Smooth muscle cell (in vitro differentiated cells): Measurements from ENCODE around the gene GLT1D1. TPM values are rescaled to one million over a fixed set of nuclear protein-coding genes. Genes with fewer than 3 reads are reported as not detected.

Experiments
- DNase-seq: peaks from one replicate; lab custom pipeline; 2025; ENCODE audit not compliant: unreplicated experiment; lab: John Stamatoyannopoulos, UW
- H2AFZ ChIP-seq: fragments of 200-600 bp; sonication (generic); 2 replicates; pipeline ENCODE4 v1.6.0; 2016; ENCODE audit warnings: antibody characterized with exemption, low read depth, mild to moderate bottlenecking
- H3F3A ChIP-seq: fragments of 200-600 bp; sonication (generic); 2 replicates; pipeline ENCODE4 v1.6.0; 2017; ENCODE audit warnings: antibody characterized with exemption, low read depth
- H3K27ac ChIP-seq: fragments of 200-600 bp; sonication (generic); 2 replicates; pipeline ENCODE4 v1.5.1; 2016; ENCODE audit warnings: low read depth, mild to moderate bottlenecking
- H3K27me3 ChIP-seq: fragments of 200-600 bp; sonication (generic); 2 replicates; pipeline ENCODE4 v1.6.1; 2016; ENCODE audit warnings: low read depth, mild to moderate bottlenecking
- H3K36me3 ChIP-seq: fragments of 200-600 bp; sonication (generic); 2 replicates; pipeline ENCODE4 v1.5.1; 2016; ENCODE audit warnings: low read depth
- H3K4me1 ChIP-seq: fragments of 200-600 bp; sonication (generic); 2 replicates; pipeline ENCODE4 v1.5.1; 2016; ENCODE audit warnings: low read depth
- H3K4me2 ChIP-seq: fragments of 200-600 bp; sonication (generic); 2 replicates; pipeline ENCODE4 v1.6.0; 2016; ENCODE audit warnings: mild to moderate bottlenecking
- H3K4me3 ChIP-seq: fragments of 200-600 bp; sonication (generic); 2 replicates; pipeline ENCODE4 v1.5.1; 2016; ENCODE audit warnings: mild to moderate bottlenecking
- H3K79me2 ChIP-seq: fragments of 200-600 bp; sonication (generic); 2 replicates; pipeline ENCODE4 v1.6.0; 2016; ENCODE audit warnings: low read depth, mild to moderate bottlenecking
- H3K9ac ChIP-seq: fragments of 200-600 bp; sonication (generic); 2 replicates; pipeline ENCODE4 v1.6.0; 2016; ENCODE audit warnings: low read depth
- H3K9me3 ChIP-seq: fragments of 200-600 bp; sonication (generic); replicated peaks from 2 replicates; pipeline ENCODE4 v1.5.1; 2016; ENCODE audit warnings: low read depth
- H4K20me1 ChIP-seq: fragments of 200-600 bp; sonication (generic); 2 replicates; pipeline ENCODE4 v1.6.0; 2016; ENCODE audit warnings: low read depth
- WGBS: methylation state at CpG from one replicate; pipeline ENCODE4 v1.1.7; 2016; ENCODE audit warnings: low lambda C conversion rate; 5-methylcytosine and 5-hydroxymethylcytosine counted together
- polyA plus RNA-seq: library from polyadenylated mRNA; unstranded; fragments of >200 nt; fragmentation: Nextera tagmentation; extraction: Ambion mirVana; gene quantifications from 2 replicates; pipeline ENCODE4 v1.2.1, GENCODE V29; 2016
- total RNA-seq: library from RNA; depleted of rRNA; stranded (reverse); fragments of >200 nt; gene quantifications from 2 replicates; pipeline ENCODE4 v1.2.3, GENCODE V29; 2014
- TF ChIP-seq, protein P1 (sequence below): fragments of 200-600 bp; sonication (generic); IDR thresholded peaks from 2 replicates; pipeline ENCODE4 v1.5.1; 2017; ENCODE audit warnings: borderline replicate concordance, mild to moderate bottlenecking, antibody characterized with exemption; ENCODE audit not compliant: insufficient read depth, poor library complexity, severe bottlenecking

The GLT1D1 gene
- total and polyA plus RNA-seq, 2 experiments from 2014 or later = 0.07 to 0.18 TPM

- Histone ChIP-seq H4K20me1 (no peaks in the 10 kb centered on the region), H3F3A (no peaks in the 10 kb centered on the region), H3K27ac (no peak overlapping the region), H3K9ac (no peak overlapping the region), H3K27me3 (no peaks in the 10 kb centered on the region), H3K79me2 (no peaks in the 10 kb centered on the region), H3K9me3 (no peaks in the 10 kb centered on the region), H3K36me3 (no peaks in the 10 kb centered on the region), H3K4me2 (no peak overlapping the region), H3K4me3 (no peak overlapping the region), H2AFZ (no peak overlapping the region), H3K4me1 (no peaks in the 10 kb centered on the region)
- TF ChIP-seq, protein P1, sequence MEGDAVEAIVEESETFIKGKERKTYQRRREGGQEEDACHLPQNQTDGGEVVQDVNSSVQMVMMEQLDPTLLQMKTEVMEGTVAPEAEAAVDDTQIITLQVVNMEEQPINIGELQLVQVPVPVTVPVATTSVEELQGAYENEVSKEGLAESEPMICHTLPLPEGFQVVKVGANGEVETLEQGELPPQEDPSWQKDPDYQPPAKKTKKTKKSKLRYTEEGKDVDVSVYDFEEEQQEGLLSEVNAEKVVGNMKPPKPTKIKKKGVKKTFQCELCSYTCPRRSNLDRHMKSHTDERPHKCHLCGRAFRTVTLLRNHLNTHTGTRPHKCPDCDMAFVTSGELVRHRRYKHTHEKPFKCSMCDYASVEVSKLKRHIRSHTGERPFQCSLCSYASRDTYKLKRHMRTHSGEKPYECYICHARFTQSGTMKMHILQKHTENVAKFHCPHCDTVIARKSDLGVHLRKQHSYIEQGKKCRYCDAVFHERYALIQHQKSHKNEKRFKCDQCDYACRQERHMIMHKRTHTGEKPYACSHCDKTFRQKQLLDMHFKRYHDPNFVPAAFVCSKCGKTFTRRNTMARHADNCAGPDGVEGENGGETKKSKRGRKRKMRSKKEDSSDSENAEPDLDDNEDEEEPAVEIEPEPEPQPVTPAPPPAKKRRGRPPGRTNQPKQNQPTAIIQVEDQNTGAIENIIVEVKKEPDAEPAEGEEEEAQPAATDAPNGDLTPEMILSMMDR = no peak
- DNase-seq = no peak
- WGBS = 85% methylated on average over 13 of the region's 13 CpGs
Observed at GRCh38 chr12:128930606-128931005, 77.3 kb downstream of the GLT1D1 start.

DNA sequence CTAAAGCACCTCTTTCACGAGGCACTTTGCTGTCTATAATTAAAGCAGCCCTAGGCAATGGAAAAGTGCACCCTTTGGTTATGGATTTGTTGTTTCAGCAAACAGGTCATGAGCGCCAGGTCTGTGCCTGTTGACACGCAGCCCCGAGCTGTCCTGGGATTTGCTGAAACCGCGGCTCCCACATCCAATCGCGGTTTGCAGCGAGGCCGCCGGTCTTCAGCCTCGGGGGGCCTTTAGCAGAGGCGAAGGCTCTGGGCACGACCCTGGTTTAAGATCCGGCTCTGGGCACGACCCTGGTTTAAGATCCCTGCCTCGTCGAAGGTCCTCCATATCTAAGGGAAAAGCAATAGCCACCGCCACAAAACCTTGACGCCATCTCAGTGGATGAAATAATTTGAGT is 79.2 kb downstream of the GLT1D1 start:
- H4K20me1 ChIP-seq = no peaks in the 10 kb centered on the region
- H3F3A ChIP-seq = no peaks in the 10 kb centered on the region
- no peaks in the 10 kb centered on the region for H3K36me3 ChIP-seq
- H3K4me3 ChIP-seq = no peak overlapping the region
- H3K4me1 ChIP-seq = no peaks in the 10 kb centered on the region
- no peak overlapping the region for H3K9ac ChIP-seq
- H2AFZ ChIP-seq = no peak overlapping the region
- no peak overlapping the region for H3K4me2 ChIP-seq
- H3K27ac ChIP-seq = no peak overlapping the region
- WGBS = 90% methylated on average over 20 of the region's 20 CpGs
- TF ChIP-seq, protein P1 = no peak
- H3K79me2 ChIP-seq = no peaks in the 10 kb centered on the region
- H3K9me3 ChIP-seq = no peaks in the 10 kb centered on the region
- no peak for DNase-seq
- peaks cover 4% of the 10 kb centered on the region for H3K27me3 ChIP-seq

DNA sequence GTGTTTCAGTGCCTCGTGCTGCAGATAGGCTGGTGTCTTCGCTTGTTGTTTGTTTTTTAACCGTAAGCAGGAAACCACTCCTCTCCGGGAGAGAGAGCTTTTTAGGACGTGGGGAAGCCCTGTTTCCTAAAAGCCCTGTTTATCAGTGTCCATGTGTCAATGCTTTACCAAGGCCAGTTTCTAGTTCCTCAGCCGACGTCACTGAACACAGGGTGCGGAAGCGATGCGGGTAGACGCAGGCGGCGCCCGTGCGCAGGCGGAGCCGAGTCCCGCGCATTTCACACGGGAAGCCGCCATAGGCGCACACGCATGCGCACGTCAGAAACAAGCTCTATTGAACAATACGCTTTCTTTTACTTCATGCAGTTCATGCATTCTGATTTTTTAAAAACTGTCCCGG is 79.8 kb downstream of the GLT1D1 start:
- no peaks in the 10 kb centered on the region for H3K4me1 ChIP-seq
- 94% methylated on average over 27 of the region's 27 CpGs for WGBS
- H4K20me1 ChIP-seq = no peaks in the 10 kb centered on the region
- no peaks in the 10 kb centered on the region for H3K9me3 ChIP-seq
- no peaks in the 10 kb centered on the region for H3K79me2 ChIP-seq
- H3F3A ChIP-seq = no peaks in the 10 kb centered on the region
- H2AFZ ChIP-seq = no peak overlapping the region
- no peak for DNase-seq
- peaks cover 4% of the 10 kb centered on the region for H3K27me3 ChIP-seq
- no peak overlapping the region for H3K27ac ChIP-seq
- no peak overlapping the region for H3K9ac ChIP-seq
- H3K36me3 ChIP-seq = no peaks in the 10 kb centered on the region
- TF ChIP-seq, protein P1 = no peak
- no peak overlapping the region for H3K4me2 ChIP-seq
- H3K4me3 ChIP-seq = no peak overlapping the region

DNA sequence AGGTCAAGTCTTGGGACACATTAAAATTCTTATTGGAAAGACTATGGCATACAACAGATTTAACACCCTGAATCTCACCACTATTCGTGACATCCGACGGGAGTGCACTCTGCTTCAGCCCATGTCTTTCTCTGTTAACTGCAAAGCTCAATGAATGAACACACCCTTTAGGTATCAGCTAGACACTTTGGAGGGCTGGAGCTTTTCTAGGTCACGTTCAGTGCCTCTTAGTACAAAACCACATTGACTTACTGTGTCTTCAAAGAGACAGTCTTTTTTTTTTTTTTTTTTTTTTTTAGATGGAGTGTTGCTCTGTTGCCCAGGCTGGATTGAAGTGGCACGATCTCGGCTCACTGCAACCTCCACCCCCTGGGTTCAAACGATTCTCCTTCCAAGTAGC is 80.6 kb downstream of the GLT1D1 start:
- Histone ChIP-seq H3K4me2 (no peak overlapping the region), H3K9ac (no peak overlapping the region), H3K4me1 (no peaks in the 10 kb centered on the region), H3K4me3 (no peak overlapping the region), H3K36me3 (no peaks in the 10 kb centered on the region), H3K27me3 (peaks cover 4% of the 10 kb centered on the region), H4K20me1 (no peaks in the 10 kb centered on the region), H2AFZ (no peak overlapping the region), H3K9me3 (no peaks in the 10 kb centered on the region), H3F3A (no peaks in the 10 kb centered on the region), H3K27ac (no peak overlapping the region), H3K79me2 (no peaks in the 10 kb centered on the region)
- TF ChIP-seq, protein P1 = no peak
- 90% methylated on average over 7 of the region's 7 CpGs for WGBS
- no peak for DNase-seq
